HepG2 (cell line): Measurements from ENCODE around the gene TAGLN2. TPM values are rescaled to one million over a fixed set of nuclear protein-coding genes. Genes with fewer than 3 reads are reported as not detected.
A peak's percentile ranks its signal among the peaks of the same experiment; 100 is the strongest.

Source experiments
- ATAC-seq: fragments of 200-7000 bp; cut with Tn5 transposase; 3 replicates; pipeline ENCODE4 v1.9.1; 2020; ENCODE audit warnings: mild to moderate bottlenecking, moderate library complexity
- BruUV-seq: library from RNA; stranded (reverse); fragments of 400-500 nt; replicated peaks from 2 replicates; lab custom pipeline; 2021; lab: Mats Ljungman, UMichigan
- CTCF ChIA-PET: fragments of 300-600 bp; formaldehyde crosslinking; extraction: SDS; loops from one replicate; lab custom pipeline; 2021; ENCODE audit warnings: low total read pairs, inconsistent platforms, low intra/inter-chr PET ratio; lab: Yijun Ruan, JAX
- POLR2A ChIA-PET: fragments of 350-600 bp; sonication (Branson Sonifier 250); formaldehyde crosslinking; loops from one replicate; lab custom pipeline; 2020; ENCODE audit warnings: antibody characterized with exemption, inconsistent platforms; lab: Yijun Ruan, JAX
- DNase-seq: peaks from one replicate; pipeline ENCODE4 v3.0.0-alpha.2; 2015; ENCODE audit warnings: low spot score
- FAIRE-seq: peaks from 3 replicates; lab custom pipeline; 2011; peaks lifted over from hg19 to GRCh38; lab: Jason Lieb, UNC
- H2AFZ ChIP-seq: one replicate; pipeline ENCODE4 v1.6.1; 2011; ENCODE audit warnings: low read length, inconsistent platforms
- H3K27ac ChIP-seq: fragments of 300-600 bp; 3 replicates; pipeline ENCODE4 v1.8.0; 2011; ENCODE audit warnings: mixed run types, mild to moderate bottlenecking, mixed read lengths, low read length, inconsistent platforms; ENCODE audit not compliant: insufficient read depth; ENCODE audit errors: extremely low read length
- H3K27me3 ChIP-seq, 2 experiments: fragments of 200-600 bp in 1 of 2; 2 replicates in 1 of 2; 3 replicates in 1 of 2; pipeline versions ENCODE4 v1.6.0 to v1.8.0; 2011; ENCODE audit warnings: low read length in 2 of 2, mild to moderate bottlenecking in 2 of 2, moderate library complexity in 2 of 2, inconsistent platforms in 1 of 2; ENCODE audit not compliant: insufficient read depth in 2 of 2, control insufficient read depth in 1 of 2
- H3K36me3 ChIP-seq, 2 experiments: fragments of 200-600 bp in 1 of 2; replicated peaks in 1 of 2; 2 replicates in 1 of 2; 3 replicates in 1 of 2; pipeline versions ENCODE4 v1.5.1 to v1.8.0; 2011; ENCODE audit warnings: low read length in 2 of 2, inconsistent platforms in 1 of 2; ENCODE audit not compliant: insufficient read depth in 2 of 2, control insufficient read depth in 1 of 2
- H3K4me1 ChIP-seq: 2 replicates; pipeline ENCODE4 v1.5.1; 2012; ENCODE audit warnings: low read length, inconsistent platforms; ENCODE audit not compliant: insufficient read depth
- H3K4me2 ChIP-seq: 2 replicates; pipeline ENCODE4 v1.6.0; 2011; ENCODE audit warnings: low read depth, low read length, inconsistent platforms
- H3K4me3 ChIP-seq, 3 experiments: fragments of 200-600 bp in 1 of 3; sonication (generic), shearing (Covaris generic) in 1 of 3; replicated peaks in 1 of 3; 2 replicates each; pipeline ENCODE4 v1.5.1; 2011 to 2016; ENCODE audit warnings: low read length in 3 of 3, inconsistent platforms in 2 of 3, low read depth in 2 of 3, mild to moderate bottlenecking in 2 of 3, control low read depth in 1 of 3, mixed read lengths in 1 of 3; ENCODE audit not compliant: insufficient read depth in 1 of 3
- H3K79me2 ChIP-seq: one replicate; pipeline ENCODE4 v1.6.1; 2011; ENCODE audit warnings: low read length, inconsistent platforms; ENCODE audit not compliant: insufficient read depth
- H3K9ac ChIP-seq: 2 replicates; pipeline ENCODE4 v1.6.0; 2011; ENCODE audit warnings: mild to moderate bottlenecking, low read depth, low read length, inconsistent platforms; ENCODE audit not compliant: insufficient read depth
- H3K9me3 ChIP-seq: 2 replicates; pipeline ENCODE4 v1.5.1; 2012; ENCODE audit warnings: mild to moderate bottlenecking, low read length
- H4K20me1 ChIP-seq: 2 replicates; pipeline ENCODE4 v1.6.0; 2011; ENCODE audit warnings: inconsistent platforms, mild to moderate bottlenecking, low read length, moderate library complexity; ENCODE audit not compliant: insufficient read depth
- ETV5 ChIP-seq: IDR thresholded peaks from 2 replicates; pipeline ENCODE4 v1.6.1; 2018; ENCODE audit warnings: missing biosample characterization, missing genetic modification reagents, inconsistent platforms, borderline replicate concordance
- FOXP1 ChIP-seq, 2 experiments: fragments of 450-650 bp in 1 of 2; IDR thresholded peaks; 2 replicates each; pipeline ENCODE4 v1.6.1; 2017 to 2018; ENCODE audit warnings: antibody characterized with exemption in 1 of 2
- HMG20A ChIP-seq: IDR thresholded peaks from 2 replicates; pipeline ENCODE4 v1.6.1; 2016; ENCODE audit warnings: borderline replicate concordance
- SOX6 ChIP-seq, 2 experiments: fragments of 450-650 bp in 1 of 2; sonication (generic) in 1 of 2; formaldehyde crosslinking in 1 of 2; IDR thresholded peaks; 2 replicates each; pipeline versions ENCODE4 v1.4.0 to v1.6.1; 2017 to 2020; ENCODE audit warnings: antibody characterized with exemption in 1 of 2, mild to moderate bottlenecking in 1 of 2, missing genetic modification reagents in 1 of 2
- ZNF530 ChIP-seq: sonication (generic); formaldehyde crosslinking; IDR thresholded peaks from 2 replicates; pipeline ENCODE4 v1.5.0; 2020; ENCODE audit warnings: low read depth, mild to moderate bottlenecking, missing genetic modification reagents
- ZNF615 ChIP-seq: sonication (generic); formaldehyde crosslinking; IDR thresholded peaks from 2 replicates; pipeline ENCODE4 v1.5.0; 2020; ENCODE audit warnings: mild to moderate bottlenecking, missing genetic modification reagents, borderline replicate concordance
- WGBS: methylation state at CpG from one replicate; pipeline ENCODE4 v1.1.6; 2017; ENCODE audit warnings: low lambda C conversion rate; 5-methylcytosine and 5-hydroxymethylcytosine counted together
- in situ Hi-C: cut with HindIII; loops from 2 replicates; pipeline ENCODE4 v1.10.0; 2017; ENCODE audit warnings: low pct_unique_long_range_greater_than_20kb; ENCODE audit not compliant: extremely low pct_ligation_motif_present
- intact Hi-C: fragments of 100-400 bp; cut with micrococcal nuclease; formaldehyde crosslinking; loops from one replicate; pipeline ENCODE4 v1.10.0; 2022; ENCODE audit not compliant: unreplicated experiment
- polyA plus RNA-seq, 8 experiments: library from polyadenylated mRNA; depleted of rRNA in 3 of 8; stranded (reverse) in 7 of 8; unstranded in 1 of 8; fragments of >200 nt; fragmentation: Illumina TruSeq in 4 of 8; extraction: Trizol in 4 of 8; gene quantifications; 2 replicates each; pipeline versions ENCODE4 v1.2.1 to v1.2.3, GENCODE V29; 2011 to 2016; ENCODE audit warnings: low read depth in 4 of 8, missing spikeins in 1 of 8, mixed read lengths in 1 of 8; ENCODE audit not compliant: insufficient read depth in 1 of 8
- total RNA-seq, 5 experiments: library from RNA; depleted of rRNA; stranded (reverse); fragments of >200 nt; fragmentation: Illumina TruSeq; extraction: Trizol; gene quantifications; 2 replicates each; pipeline ENCODE4 v1.2.3, GENCODE V29; 2016; ENCODE audit warnings: low read depth in 1 of 5
- TF ChIP-seq, protein P1 (sequence below): sonication (generic); formaldehyde crosslinking; IDR thresholded peaks from 2 replicates; pipeline ENCODE4 v1.8.0; 2022; ENCODE audit warnings: missing genetic modification reagents, mild to moderate bottlenecking, borderline replicate concordance
- TF ChIP-seq, protein P2 (sequence below): sonication (generic); formaldehyde crosslinking; IDR thresholded peaks from 2 replicates; pipeline ENCODE4 v1.4.0; 2020; ENCODE audit warnings: missing genetic modification reagents, borderline replicate concordance
- TF ChIP-seq, protein P3 (sequence below): sonication (generic); formaldehyde crosslinking; IDR thresholded peaks from 2 replicates; pipeline ENCODE4 v1.4.0; 2020; ENCODE audit warnings: missing genetic modification reagents

Gene TAGLN2
- total and polyA plus RNA-seq, 2 of the 13 experiments (the other 11 are each of a cell fraction or from before 2014, with no cell fraction given), result 6.7 to 17.2 TPM

DNA sequence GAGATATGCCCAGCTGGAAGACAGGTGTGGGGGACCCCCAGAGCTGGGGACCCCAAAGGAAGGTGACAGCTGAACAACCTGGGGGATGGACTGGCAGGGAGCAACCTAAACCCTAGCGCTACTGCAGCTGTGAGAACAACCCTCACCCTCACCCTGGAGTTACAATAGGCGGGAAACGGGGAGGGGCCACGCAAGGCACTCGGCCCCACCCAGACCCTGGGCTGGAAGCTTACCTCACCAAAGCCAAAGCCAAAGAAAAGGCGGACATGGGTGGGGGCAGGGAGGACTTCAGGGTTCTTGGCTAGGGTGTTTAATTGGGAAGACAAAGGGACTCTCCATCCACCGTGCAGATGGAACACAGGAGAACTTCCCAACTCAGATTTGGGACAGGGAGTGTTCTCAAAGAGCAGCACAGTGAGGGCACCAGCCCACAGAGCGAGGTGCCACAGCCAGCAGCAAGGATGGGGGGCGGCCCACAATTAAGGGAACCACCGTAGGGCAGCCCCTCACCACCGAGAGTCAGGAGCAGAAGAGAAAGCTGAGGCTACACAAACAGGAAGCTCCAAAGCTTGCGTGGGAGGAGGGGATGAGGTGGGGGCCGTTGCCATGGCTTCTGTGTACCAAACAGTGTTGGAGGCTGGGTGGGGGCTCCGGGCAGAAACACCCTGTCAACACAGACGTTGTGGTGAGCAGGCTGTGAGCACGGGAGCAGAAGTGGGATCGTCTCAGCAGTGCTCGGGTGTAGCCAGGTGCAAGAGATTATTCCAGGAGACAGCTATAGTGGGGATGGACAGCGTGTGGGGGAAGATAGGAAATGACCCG is 1.9 kb downstream of the TAGLN2 start:
- FAIRE-seq, result no peak
- Histone ChIP-seq H3K4me1 (peaks cover 41% of the 10 kb centered on the region), H3K27ac (peak overlapping the region; percentile 8), H3K9ac (peak overlapping the region; percentile 66; the same call in 1 of the 2 replicates), H2AFZ (no peak overlapping the region), H3K4me2 (peak overlapping the region; percentile 66), H3K36me3 (no peaks in the 10 kb centered on the region), H3K9me3 (no peaks in the 10 kb centered on the region), H3K4me3 (peak overlapping the region; percentile 2 to 56 (median 17); a peak in 5 of 6 replicates), H4K20me1 (no peaks in the 10 kb centered on the region), H3K79me2 (no peaks in the 10 kb centered on the region), H3K27me3 (peaks cover 5 to 32% of the 10 kb centered on the region in 2 experiments; a peak in 4 of 5 replicates)
- DNase-seq, result peak; percentile 50
- BruUV-seq, result no TSS peak
- in situ Hi-C loops (no loop called here), intact Hi-C loops (no loop called here)
- CTCF ChIA-PET, result no interaction called here
- ATAC-seq, result peak; percentile 33
- WGBS, result 25% methylated on average over 20 of the region's 20 CpGs
- POLR2A ChIA-PET, result interaction anchor here (1.3 kb wide), 1 partner anchor 9 kb away, joined by 4 read pairs; no protein-coding TSS in a partner anchor
- TF ChIP-seq, protein P1, sequence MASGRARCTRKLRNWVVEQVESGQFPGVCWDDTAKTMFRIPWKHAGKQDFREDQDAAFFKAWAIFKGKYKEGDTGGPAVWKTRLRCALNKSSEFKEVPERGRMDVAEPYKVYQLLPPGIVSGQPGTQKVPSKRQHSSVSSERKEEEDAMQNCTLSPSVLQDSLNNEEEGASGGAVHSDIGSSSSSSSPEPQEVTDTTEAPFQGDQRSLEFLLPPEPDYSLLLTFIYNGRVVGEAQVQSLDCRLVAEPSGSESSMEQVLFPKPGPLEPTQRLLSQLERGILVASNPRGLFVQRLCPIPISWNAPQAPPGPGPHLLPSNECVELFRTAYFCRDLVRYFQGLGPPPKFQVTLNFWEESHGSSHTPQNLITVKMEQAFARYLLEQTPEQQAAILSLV (CRISPR knock-in tag), result no peak
- TF ChIP-seq FOXP1 (IDR thresholded peaks at IDR 0.05), result peak; percentile 38; the same call in 1 of the 2 replicates
- TF ChIP-seq FOXP1 (CRISPR knock-in tag; IDR thresholded peaks at IDR 0.05), result peak; percentile 81
- no peak for TF ChIP-seq ZNF615 (CRISPR knock-in tag)
- no peak for TF ChIP-seq ZNF530
- no peak for TF ChIP-seq HMG20A (CRISPR knock-in tag)
- TF ChIP-seq, protein P2, sequence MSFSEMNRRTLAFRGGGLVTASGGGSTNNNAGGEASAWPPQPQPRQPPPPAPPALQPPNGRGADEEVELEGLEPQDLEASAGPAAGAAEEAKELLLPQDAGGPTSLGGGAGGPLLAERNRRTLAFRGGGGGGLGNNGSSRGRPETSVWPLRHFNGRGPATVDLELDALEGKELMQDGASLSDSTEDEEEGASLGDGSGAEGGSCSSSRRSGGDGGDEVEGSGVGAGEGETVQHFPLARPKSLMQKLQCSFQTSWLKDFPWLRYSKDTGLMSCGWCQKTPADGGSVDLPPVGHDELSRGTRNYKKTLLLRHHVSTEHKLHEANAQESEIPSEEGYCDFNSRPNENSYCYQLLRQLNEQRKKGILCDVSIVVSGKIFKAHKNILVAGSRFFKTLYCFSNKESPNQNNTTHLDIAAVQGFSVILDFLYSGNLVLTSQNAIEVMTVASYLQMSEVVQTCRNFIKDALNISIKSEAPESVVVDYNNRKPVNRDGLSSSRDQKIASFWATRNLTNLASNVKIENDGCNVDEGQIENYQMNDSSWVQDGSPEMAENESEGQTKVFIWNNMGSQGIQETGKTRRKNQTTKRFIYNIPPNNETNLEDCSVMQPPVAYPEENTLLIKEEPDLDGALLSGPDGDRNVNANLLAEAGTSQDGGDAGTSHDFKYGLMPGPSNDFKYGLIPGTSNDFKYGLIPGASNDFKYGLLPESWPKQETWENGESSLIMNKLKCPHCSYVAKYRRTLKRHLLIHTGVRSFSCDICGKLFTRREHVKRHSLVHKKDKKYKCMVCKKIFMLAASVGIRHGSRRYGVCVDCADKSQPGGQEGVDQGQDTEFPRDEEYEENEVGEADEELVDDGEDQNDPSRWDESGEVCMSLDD (CRISPR knock-in tag), result no peak
- TF ChIP-seq ETV5, result peak; percentile 34; the same call in 1 of the 2 replicates
- TF ChIP-seq, protein P3, sequence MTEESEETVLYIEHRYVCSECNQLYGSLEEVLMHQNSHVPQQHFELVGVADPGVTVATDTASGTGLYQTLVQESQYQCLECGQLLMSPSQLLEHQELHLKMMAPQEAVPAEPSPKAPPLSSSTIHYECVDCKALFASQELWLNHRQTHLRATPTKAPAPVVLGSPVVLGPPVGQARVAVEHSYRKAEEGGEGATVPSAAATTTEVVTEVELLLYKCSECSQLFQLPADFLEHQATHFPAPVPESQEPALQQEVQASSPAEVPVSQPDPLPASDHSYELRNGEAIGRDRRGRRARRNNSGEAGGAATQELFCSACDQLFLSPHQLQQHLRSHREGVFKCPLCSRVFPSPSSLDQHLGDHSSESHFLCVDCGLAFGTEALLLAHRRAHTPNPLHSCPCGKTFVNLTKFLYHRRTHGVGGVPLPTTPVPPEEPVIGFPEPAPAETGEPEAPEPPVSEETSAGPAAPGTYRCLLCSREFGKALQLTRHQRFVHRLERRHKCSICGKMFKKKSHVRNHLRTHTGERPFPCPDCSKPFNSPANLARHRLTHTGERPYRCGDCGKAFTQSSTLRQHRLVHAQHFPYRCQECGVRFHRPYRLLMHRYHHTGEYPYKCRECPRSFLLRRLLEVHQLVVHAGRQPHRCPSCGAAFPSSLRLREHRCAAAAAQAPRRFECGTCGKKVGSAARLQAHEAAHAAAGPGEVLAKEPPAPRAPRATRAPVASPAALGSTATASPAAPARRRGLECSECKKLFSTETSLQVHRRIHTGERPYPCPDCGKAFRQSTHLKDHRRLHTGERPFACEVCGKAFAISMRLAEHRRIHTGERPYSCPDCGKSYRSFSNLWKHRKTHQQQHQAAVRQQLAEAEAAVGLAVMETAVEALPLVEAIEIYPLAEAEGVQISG (CRISPR knock-in tag), result no peak
- TF ChIP-seq SOX6 (IDR thresholded peaks at IDR 0.05), result no peak
- TF ChIP-seq SOX6 (CRISPR knock-in tag; IDR thresholded peaks at IDR 0.05), result peak; percentile 24; the same call in 1 of the 2 replicates
